ENCODE data around the gene FYB1. TPM values are rescaled to one million over a fixed set of nuclear protein-coding genes. Genes with fewer than 3 reads are reported as not detected.

FYB1 gene
- total RNA-seq, 1 donor from 2014 or later = 0.55 TPM

DNA sequence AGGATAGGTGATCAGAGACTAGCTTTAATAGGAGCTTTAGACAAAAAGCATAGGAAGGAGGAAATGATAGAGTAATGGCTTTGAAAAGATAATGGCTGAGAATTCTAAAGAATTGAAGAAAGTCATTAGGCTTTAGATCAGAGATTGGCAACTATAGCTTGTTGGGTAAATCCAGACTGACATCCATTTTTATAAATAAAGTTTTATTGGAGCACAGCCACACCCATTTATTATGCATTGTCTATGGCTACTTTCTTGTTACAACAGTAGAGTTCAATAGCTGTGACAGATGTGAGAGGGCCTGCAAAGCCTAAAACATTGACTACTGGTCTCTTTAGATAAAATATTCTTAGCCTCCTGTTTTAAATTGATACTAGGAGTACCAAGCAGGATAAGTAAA lies 40.7 kb upstream of the FYB1 start:
- ATAC-seq (ENCODE audit: low read depth) (no peak), DNase-seq (no peak)
- Mint-ChIP-seq H3K9me3 (no peaks in the 10 kb centered on the region), H3K4me3 (no peak overlapping the region), H3K36me3 (ENCODE audit: low read depth) (no peaks in the 10 kb centered on the region), H3K4me1 (peaks cover 2% of the 10 kb centered on the region), H3K27me3 (peaks cover 7% of the 10 kb centered on the region), H3K27ac (no peak overlapping the region)
- ChIA-PET CTCF (no interaction called here), POLR2A (no interaction called here)
- intact Hi-C loops (cut with micrococcal nuclease) = no loop called here
- TF ChIP-seq, protein P1, sequence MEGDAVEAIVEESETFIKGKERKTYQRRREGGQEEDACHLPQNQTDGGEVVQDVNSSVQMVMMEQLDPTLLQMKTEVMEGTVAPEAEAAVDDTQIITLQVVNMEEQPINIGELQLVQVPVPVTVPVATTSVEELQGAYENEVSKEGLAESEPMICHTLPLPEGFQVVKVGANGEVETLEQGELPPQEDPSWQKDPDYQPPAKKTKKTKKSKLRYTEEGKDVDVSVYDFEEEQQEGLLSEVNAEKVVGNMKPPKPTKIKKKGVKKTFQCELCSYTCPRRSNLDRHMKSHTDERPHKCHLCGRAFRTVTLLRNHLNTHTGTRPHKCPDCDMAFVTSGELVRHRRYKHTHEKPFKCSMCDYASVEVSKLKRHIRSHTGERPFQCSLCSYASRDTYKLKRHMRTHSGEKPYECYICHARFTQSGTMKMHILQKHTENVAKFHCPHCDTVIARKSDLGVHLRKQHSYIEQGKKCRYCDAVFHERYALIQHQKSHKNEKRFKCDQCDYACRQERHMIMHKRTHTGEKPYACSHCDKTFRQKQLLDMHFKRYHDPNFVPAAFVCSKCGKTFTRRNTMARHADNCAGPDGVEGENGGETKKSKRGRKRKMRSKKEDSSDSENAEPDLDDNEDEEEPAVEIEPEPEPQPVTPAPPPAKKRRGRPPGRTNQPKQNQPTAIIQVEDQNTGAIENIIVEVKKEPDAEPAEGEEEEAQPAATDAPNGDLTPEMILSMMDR (IDR thresholded peaks at IDR 0.05) = no peak

DNA sequence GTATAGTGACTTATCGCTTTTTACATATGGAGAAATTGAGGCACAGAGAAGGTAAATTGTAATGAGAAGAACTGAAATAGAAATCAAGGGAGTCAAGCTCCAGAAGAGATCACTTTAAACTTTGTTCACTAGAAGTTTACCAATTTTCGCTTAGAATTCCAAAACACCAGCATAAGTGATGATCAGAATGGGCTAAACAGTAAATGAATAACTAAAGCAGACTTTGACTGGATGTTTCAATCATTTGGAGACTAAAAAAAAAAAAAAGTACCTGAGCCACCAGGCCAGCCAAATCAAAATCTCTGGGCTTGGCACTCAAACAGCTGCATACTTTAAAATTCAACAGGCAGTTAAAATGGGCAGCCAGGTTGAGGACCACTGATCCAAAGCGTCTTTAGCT lies 38.2 kb upstream of the FYB1 start:
- ChIA-PET CTCF (interaction anchor here (1.2 kb wide), 1 partner anchor 40 kb away, joined by 3 read pairs; no protein-coding TSS in a partner anchor), POLR2A (no interaction called here)
- Mint-ChIP-seq H3K9me3 (no peaks in the 10 kb centered on the region), H3K36me3 (ENCODE audit: low read depth) (no peaks in the 10 kb centered on the region), H3K27me3 (peaks cover 9% of the 10 kb centered on the region), H3K27ac (no peak overlapping the region), H3K4me3 (no peak overlapping the region), H3K4me1 (no peaks in the 10 kb centered on the region)
- TF ChIP-seq, protein P1 (IDR thresholded peaks at IDR 0.05) = no peak
- intact Hi-C loops (cut with micrococcal nuclease) = no loop called here
- no peak for ATAC-seq (ENCODE audit: low read depth)
- DNase-seq = no peak

DNA sequence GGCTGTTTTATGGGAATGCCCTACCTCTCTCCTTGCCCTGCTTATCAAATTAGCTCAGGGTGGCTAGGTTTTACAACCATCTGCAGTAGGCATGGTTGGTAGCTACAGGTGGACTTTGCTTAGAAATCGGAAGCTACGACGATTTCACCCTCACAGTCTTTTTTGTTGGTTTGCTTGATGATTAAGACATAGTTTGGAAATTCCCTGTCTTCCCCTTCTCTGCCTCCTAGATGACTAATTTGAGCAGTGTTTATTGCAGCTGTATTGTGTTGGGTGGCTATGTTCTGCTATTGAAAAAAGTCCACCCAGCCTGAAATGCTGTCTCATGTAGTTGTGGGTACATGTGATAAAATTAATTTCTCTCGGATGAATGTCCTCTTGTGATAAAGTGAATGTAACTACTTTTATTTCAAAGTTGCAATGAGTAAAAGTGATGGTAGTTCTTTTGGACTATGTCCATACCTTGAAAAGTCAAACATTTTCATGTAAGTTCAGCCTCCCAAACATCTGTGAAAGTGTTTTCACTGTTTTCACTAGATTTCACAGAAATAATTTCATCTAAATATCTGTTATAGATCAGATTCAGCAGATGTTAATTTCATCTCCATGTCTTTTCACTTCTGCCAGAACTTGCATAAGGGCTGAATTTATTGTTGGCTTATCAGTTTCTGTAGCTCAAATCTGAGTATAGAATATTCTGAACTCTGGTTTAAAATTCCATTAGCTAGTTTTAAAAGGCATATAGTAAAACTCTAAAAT lies 37.3 kb upstream of the FYB1 start:
- Mint-ChIP-seq H3K36me3 (ENCODE audit: low read depth) (no peaks in the 10 kb centered on the region), H3K9me3 (no peaks in the 10 kb centered on the region), H3K27me3 (peaks cover 9% of the 10 kb centered on the region), H3K4me3 (no peak overlapping the region), H3K4me1 (no peaks in the 10 kb centered on the region), H3K27ac (no peak overlapping the region)
- POLR2A ChIA-PET = no interaction called here
- TF ChIP-seq, protein P1 (IDR thresholded peaks at IDR 0.05) = no peak
- ATAC-seq (ENCODE audit: low read depth) = no peak
- intact Hi-C loops (cut with micrococcal nuclease) = no loop called here
- no peak for DNase-seq
- CTCF ChIA-PET = interaction anchor here (1.2 kb wide), 1 partner anchor 39 kb away, joined by 3 read pairs; no protein-coding TSS in a partner anchor

DNA sequence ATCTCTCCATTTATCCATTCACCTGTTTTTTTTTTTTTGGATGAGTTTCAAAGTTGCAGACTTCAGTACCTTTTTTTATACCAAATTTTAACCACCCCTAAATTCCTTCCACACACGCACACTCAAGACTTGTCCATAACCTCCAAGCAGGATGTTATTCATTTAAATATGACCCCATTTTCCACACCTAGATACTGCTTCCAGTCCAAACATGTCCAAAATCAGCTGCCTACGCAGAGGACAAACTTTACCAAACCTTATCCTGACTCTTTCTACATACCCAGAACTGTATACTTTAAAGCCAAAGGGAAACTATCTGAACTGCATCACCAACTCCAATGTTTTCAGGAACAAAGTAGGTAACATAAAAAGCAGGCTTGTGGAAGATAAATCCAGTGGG lies 36.0 kb upstream of the FYB1 start:
- no peak overlapping the region for H3K4me3 Mint-ChIP-seq
- CTCF ChIA-PET = no interaction called here

DNA sequence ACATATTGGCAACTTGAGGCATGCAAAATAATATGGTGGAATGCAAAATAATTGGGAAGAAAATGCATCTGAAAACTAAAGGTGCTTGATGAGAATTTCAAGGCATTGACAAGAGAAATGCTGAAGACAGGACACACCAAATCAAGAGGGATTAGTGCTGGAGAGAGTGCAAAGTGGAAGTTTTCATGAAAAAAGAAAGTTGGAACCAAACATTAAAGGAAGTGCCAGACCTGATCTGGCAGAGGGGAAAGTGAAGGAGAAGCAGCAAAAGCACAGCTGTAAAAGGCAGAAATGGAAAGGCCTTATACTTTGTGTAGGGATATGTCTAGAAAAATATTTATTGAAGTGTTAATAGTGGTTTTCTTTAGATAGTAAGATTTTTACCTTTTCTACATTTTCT lies 35.3 kb upstream of the FYB1 start:
- ATAC-seq (ENCODE audit: low read depth) (no peak), DNase-seq (no peak)
- H3K4me3 Mint-ChIP-seq = no peak overlapping the region
- intact Hi-C loops (cut with micrococcal nuclease) = no loop called here
- peaks cover 9% of the 10 kb centered on the region for H3K27me3 Mint-ChIP-seq
- peaks cover 9% of the 10 kb centered on the region for H3K9me3 Mint-ChIP-seq
- H3K4me1 Mint-ChIP-seq = no peaks in the 10 kb centered on the region
- TF ChIP-seq, protein P1 (IDR thresholded peaks at IDR 0.05) = no peak
- CTCF ChIA-PET = no interaction called here
- H3K27ac Mint-ChIP-seq = no peak overlapping the region
- H3K36me3 Mint-ChIP-seq (ENCODE audit: low read depth) = no peaks in the 10 kb centered on the region
- POLR2A ChIA-PET = interaction anchor here (0.6 kb wide), 1 partner anchor 448 kb away, joined by 5 read pairs; no protein-coding TSS in a partner anchor

More for the DNA sequence above, 36.0 kb upstream of the FYB1 start:
- Mint-ChIP-seq H3K4me1 (no peaks in the 10 kb centered on the region), H3K27me3 (peaks cover 9% of the 10 kb centered on the region), H3K9me3 (peaks cover 3% of the 10 kb centered on the region), H3K27ac (no peak overlapping the region), H3K36me3 (ENCODE audit: low read depth) (no peaks in the 10 kb centered on the region)
- intact Hi-C loops (cut with micrococcal nuclease) = no loop called here
- DNase-seq (no peak), ATAC-seq (ENCODE audit: low read depth) (no peak)
- TF ChIP-seq, protein P1 (IDR thresholded peaks at IDR 0.05) = no peak
- POLR2A ChIA-PET = interaction anchor here (0.6 kb wide), 1 partner anchor 447 kb away, joined by 5 read pairs; no protein-coding TSS in a partner anchor
